ENCODE data around the gene PRLR.

DNA sequence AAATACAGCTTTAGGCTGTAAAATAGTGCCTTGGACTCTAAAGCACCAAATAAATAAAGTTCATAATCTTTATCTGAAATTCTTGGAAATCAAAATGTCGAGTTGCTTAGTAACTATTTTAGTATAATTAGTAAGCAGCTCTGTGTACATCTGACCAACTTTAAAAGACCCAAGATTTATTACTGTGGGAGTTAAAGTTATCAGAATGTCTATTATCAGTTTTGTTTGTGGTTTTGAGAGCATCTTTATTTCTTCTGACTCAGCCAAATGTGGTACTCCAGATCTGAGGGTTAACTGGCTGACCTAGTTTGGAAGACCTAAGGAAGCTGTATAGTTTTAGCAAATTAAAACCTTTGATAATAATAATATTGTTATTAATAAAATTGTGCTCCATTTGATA, 81.2 kb downstream of the PRLR start:
- TF ChIP-seq, protein P1, sequence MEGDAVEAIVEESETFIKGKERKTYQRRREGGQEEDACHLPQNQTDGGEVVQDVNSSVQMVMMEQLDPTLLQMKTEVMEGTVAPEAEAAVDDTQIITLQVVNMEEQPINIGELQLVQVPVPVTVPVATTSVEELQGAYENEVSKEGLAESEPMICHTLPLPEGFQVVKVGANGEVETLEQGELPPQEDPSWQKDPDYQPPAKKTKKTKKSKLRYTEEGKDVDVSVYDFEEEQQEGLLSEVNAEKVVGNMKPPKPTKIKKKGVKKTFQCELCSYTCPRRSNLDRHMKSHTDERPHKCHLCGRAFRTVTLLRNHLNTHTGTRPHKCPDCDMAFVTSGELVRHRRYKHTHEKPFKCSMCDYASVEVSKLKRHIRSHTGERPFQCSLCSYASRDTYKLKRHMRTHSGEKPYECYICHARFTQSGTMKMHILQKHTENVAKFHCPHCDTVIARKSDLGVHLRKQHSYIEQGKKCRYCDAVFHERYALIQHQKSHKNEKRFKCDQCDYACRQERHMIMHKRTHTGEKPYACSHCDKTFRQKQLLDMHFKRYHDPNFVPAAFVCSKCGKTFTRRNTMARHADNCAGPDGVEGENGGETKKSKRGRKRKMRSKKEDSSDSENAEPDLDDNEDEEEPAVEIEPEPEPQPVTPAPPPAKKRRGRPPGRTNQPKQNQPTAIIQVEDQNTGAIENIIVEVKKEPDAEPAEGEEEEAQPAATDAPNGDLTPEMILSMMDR (IDR thresholded peaks at IDR 0.05), result no peak
- TF ChIP-seq POLR2A (IDR thresholded peaks at IDR 0.05), result no peak

Measured in body of pancreas (tissue), 4 donors.